Thymus (tissue), 11 donors: Measurements from ENCODE around the gene CST11. TPM values are rescaled to one million over a fixed set of nuclear protein-coding genes. Genes with fewer than 3 reads are reported as not detected.

ENCODE experiments used
- DNase-seq, 9 donors: peaks; one replicate each; pipeline ENCODE4 v3.0.0-alpha.2; 2013; ENCODE audit warnings: low spot score in 9 of 9, low read depth in 6 of 9, missing footprints in 1 of 9
- H3K27ac ChIP-seq, 2 donors: one replicate each; pipeline ENCODE4 v1.5.1; 2013; ENCODE audit warnings: control low read depth in 1 of 2, low read depth in 1 of 2, low read length in 1 of 2, mild to moderate bottlenecking in 1 of 2, moderate library complexity in 1 of 2
- H3K27me3 ChIP-seq, 2 donors: one replicate each; pipeline ENCODE4 v1.5.1; 2013; ENCODE audit warnings: low read length in 1 of 2; ENCODE audit not compliant: control insufficient read depth in 2 of 2, insufficient read depth in 1 of 2
- H3K36me3 ChIP-seq, 2 donors: one replicate each; pipeline ENCODE4 v1.5.1; 2013; ENCODE audit warnings: low read length in 1 of 2, mild to moderate bottlenecking in 1 of 2, moderate library complexity in 1 of 2; ENCODE audit not compliant: control insufficient read depth in 2 of 2, insufficient read depth in 2 of 2
- H3K4me1 ChIP-seq, 2 donors: one replicate each; pipeline ENCODE4 v1.5.1; 2013; ENCODE audit warnings: low read length in 2 of 2; ENCODE audit not compliant: control insufficient read depth in 2 of 2, insufficient read depth in 2 of 2
- H3K4me3 ChIP-seq, 2 donors: one replicate each; pipeline ENCODE4 v1.5.1; 2013; ENCODE audit warnings: low read length in 2 of 2, control low read depth in 1 of 2, mild to moderate bottlenecking in 1 of 2
- H3K9me3 ChIP-seq, 2 donors: one replicate each; pipeline ENCODE4 v1.5.1; 2013; ENCODE audit warnings: low read length in 1 of 2, mild to moderate bottlenecking in 1 of 2; ENCODE audit not compliant: control insufficient read depth in 2 of 2, insufficient read depth in 1 of 2
- WGBS: extraction: QIAGEN DNeasy Blood & Tissue Kit; methylation state at CpG from one replicate; pipeline ENCODE4 v1.1.7; 2013; 5-methylcytosine and 5-hydroxymethylcytosine counted together
- polyA plus RNA-seq: library from polyadenylated mRNA; stranded (reverse); fragments of 200-250 nt; gene quantifications from one replicate; pipeline ENCODE4 v1.2.3, GENCODE V29; 2013
- total RNA-seq: library from RNA; stranded (reverse); fragments of 120-200 nt; gene quantifications from one replicate; pipeline ENCODE4 v1.2.4, GENCODE V29; 2013
- donor health status: healthy.

Gene CST11
- total and polyA plus RNA-seq, 2 donors = 0.32 to 0.33 TPM

DNA sequence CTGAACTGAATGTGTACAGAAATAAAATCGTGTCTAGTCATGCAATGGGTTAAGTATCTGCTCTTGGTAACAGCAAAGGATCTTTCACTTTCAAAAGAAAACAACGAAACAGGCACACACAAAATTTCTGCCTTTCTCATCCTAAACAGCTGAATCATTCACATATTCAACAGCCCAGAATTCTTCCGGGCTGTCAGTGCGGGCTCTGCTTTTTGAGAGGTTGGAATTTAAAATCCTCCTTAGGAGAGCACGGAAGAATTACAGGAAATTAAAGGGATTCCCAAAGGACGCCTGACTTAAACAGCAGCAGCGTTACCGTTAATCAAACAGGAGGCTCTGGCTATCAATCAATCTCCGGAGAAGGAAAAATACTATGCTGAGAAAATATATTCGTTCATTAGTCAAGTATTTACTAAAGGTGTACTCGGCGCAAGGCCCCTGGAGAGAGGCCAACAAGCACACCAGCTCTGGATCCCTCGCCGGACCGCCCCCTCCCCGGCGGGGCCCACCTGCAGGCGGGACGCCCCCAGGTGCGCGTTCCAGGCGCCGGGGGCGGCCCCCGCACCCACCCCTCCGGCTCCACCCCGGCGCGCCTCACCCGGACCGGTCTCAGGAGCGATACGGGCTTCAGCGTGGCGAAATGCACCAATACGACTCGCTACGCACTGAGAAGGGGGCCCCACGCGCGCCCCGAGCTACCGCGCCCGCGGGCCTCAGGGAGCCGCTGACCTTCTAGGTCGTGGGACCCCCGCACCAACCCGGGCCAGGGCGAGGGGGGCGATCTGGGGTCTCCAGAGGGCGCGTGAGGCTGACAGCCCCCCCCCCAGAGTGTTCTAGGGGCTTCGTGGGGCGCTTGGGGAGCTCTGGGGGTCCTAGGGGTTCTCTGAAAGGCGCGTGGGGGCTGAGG lies 32.4 kb downstream of the CST11 start:
- Histone ChIP-seq H3K27ac (peak overlapping the region; percentile 78 to 82), H3K4me3 (peak overlapping the region; percentile 86 to 87), H3K4me1 (peaks cover 3 to 22% of the 10 kb centered on the region in 2 donors), H3K27me3 (no peaks in the 10 kb centered on the region), H3K9me3 (no peaks in the 10 kb centered on the region), H3K36me3 (no peaks in the 10 kb centered on the region)
- peak in 2 of 9 donors; percentile 42 to 46 for DNase-seq
- WGBS = under 1% methylated on average over 58 of the region's 58 CpGs

GRCh38 chr20:23419657-23419994 lies 33.0 kb downstream of the CST11 start:
- Histone ChIP-seq H3K4me1 (peaks cover 3 to 15% of the 10 kb centered on the region in 2 donors), H3K9me3 (no peaks in the 10 kb centered on the region), H3K27ac (peak overlapping the region in 1 of 2 donors; percentile 78), H3K27me3 (no peaks in the 10 kb centered on the region), H3K36me3 (no peaks in the 10 kb centered on the region), H3K4me3 (peak overlapping the region; percentile 86 to 87)
- 33% methylated on average over 5 of the region's 5 CpGs for WGBS
- DNase-seq = no peak

DNA sequence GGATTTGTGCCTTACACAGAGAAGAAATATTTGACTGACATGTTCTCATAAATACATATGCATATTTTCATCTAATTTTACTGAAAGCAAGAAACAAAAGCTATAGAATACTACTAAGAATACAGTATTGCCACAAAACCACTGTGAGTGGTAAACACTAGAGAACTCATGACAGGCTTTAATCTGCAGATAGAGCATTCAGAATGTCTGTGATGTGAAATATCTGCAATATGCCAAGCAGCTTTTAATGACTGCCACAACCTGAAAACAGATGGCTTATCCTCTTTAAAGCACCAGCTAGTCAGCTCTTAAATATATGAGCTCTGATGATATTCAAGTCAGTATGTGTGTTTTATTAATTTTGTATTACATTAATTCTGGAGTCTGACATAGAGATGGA lies 34.8 kb downstream of the CST11 start:
- Histone ChIP-seq H3K27me3 (no peaks in the 10 kb centered on the region), H3K27ac (no peak overlapping the region), H3K4me3 (no peak overlapping the region), H3K36me3 (no peaks in the 10 kb centered on the region), H3K9me3 (no peaks in the 10 kb centered on the region), H3K4me1 (peaks cover 3 to 8% of the 10 kb centered on the region in 2 donors)
- DNase-seq = no peak

DNA sequence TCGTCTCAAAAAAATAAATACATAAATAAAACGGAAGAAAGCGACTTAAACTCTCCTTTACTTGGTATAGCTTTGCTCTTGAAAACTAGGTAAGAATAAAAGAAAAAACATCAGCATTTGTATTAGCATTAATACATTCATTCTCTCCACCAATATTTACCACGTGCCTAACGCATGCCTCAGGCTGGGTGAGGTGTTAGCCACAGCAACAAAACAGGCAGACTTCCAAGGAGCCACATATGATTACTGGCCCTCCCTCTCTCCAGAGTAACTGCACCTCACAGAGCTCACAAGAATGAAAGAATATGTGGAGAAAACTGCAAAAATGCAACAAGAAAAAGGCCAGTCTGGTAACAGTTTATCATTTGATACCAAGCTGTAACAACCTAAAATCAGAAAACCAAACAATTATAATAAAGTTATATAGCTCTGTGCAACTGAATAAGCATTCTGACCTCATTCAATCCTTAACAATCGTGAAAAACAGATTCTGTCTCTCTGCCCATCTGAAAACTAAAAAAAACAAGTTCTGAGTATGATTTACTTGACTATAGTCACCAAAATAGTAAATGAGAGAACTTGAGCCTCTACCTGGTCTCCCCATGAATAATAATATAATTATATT lies 36.6 kb downstream of the CST11 start:
- H3K4me1 ChIP-seq = peaks cover 0 to 3% of the 10 kb centered on the region in 2 donors
- no peaks in the 10 kb centered on the region for H3K9me3 ChIP-seq
- DNase-seq = no peak
- no peaks in the 10 kb centered on the region for H3K36me3 ChIP-seq
- H3K4me3 ChIP-seq = no peak overlapping the region
- H3K27me3 ChIP-seq = no peaks in the 10 kb centered on the region
- 97% methylated on average over 6 of the region's 6 CpGs for WGBS
- H3K27ac ChIP-seq = no peak overlapping the region

- no peak overlapping the region for H3K4me3 ChIP-seq
- DNase-seq = no peak
- H3K9me3 ChIP-seq = no peaks in the 10 kb centered on the region
- peaks cover 0 to 3% of the 10 kb centered on the region in 2 donors for H3K4me1 ChIP-seq
- no peaks in the 10 kb centered on the region for H3K36me3 ChIP-seq
- H3K27me3 ChIP-seq = no peaks in the 10 kb centered on the region
- H3K27ac ChIP-seq = no peak overlapping the region
- 97% methylated on average over 5 of the region's 5 CpGs for WGBS
Measured at GRCh38 chr20:23415555-23415954, 37.1 kb downstream of the CST11 start.

- DNase-seq = no peak
- H3K9me3 ChIP-seq = no peaks in the 10 kb centered on the region
- no peak overlapping the region for H3K4me3 ChIP-seq
- H3K27me3 ChIP-seq = no peaks in the 10 kb centered on the region
- H3K4me1 ChIP-seq = peaks cover 0 to 2% of the 10 kb centered on the region in 2 donors
- no peaks in the 10 kb centered on the region for H3K36me3 ChIP-seq
- H3K27ac ChIP-seq = no peak overlapping the region
- WGBS = 96% methylated on average over 1 of the region's 1 CpG
Measured at GRCh38 chr20:23414526-23415188, 38.0 kb downstream of the CST11 start.

GRCh38 chr20:23413862-23414422 lies 38.7 kb downstream of the CST11 start:
- Histone ChIP-seq H3K9me3 (no peaks in the 10 kb centered on the region), H3K27ac (no peak overlapping the region), H3K36me3 (no peaks in the 10 kb centered on the region), H3K4me1 (no peaks in the 10 kb centered on the region), H3K4me3 (no peak overlapping the region), H3K27me3 (no peaks in the 10 kb centered on the region)
- DNase-seq = no peak
- WGBS = 98% methylated on average over 3 of the region's 3 CpGs

- Histone ChIP-seq H3K27ac (no peak overlapping the region), H3K4me1 (no peaks in the 10 kb centered on the region)
- WGBS = 98% methylated on average over 1 of the region's 1 CpG
Measured at GRCh38 chr20:23412026-23412425, 40.6 kb downstream of the CST11 start.

More at GRCh38 chr20:23412026-23412425, 40.6 kb downstream of the CST11 start:
- Histone ChIP-seq H3K9me3 (no peaks in the 10 kb centered on the region), H3K4me3 (no peak overlapping the region), H3K27me3 (no peaks in the 10 kb centered on the region), H3K36me3 (no peaks in the 10 kb centered on the region)
- no peak for DNase-seq
